ENCODE data around the gene DNM3. TPM values are rescaled to one million over a fixed set of nuclear protein-coding genes. Genes with fewer than 3 reads are reported as not detected.

The DNM3 gene
- total RNA-seq, 1 donor from 2014 or later, result 2.1 TPM

DNA sequence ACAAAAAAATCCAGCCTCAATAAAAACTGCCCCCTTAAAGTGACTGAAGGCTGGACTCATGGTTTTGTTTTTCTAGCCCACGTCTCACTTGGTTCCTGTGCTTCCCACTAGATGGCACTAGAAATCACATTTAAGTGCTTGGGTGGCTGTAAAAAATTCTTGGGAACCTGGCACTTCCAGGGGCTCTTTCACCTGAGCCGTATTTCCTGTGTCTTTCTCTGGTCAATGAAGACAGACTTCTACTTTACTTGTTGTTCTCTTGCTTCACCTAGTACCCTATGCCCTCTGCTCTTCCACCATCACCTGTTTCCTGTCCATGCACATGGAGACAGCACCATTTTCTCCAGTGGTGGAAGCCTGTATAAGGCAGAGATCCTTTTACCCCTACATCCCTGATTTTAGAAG lies 39.8 kb upstream of the DNM3 start:
- DNase-seq (ENCODE audit: extremely low spot score, unreplicated experiment), result no peak
- TF ChIP-seq, protein P1, sequence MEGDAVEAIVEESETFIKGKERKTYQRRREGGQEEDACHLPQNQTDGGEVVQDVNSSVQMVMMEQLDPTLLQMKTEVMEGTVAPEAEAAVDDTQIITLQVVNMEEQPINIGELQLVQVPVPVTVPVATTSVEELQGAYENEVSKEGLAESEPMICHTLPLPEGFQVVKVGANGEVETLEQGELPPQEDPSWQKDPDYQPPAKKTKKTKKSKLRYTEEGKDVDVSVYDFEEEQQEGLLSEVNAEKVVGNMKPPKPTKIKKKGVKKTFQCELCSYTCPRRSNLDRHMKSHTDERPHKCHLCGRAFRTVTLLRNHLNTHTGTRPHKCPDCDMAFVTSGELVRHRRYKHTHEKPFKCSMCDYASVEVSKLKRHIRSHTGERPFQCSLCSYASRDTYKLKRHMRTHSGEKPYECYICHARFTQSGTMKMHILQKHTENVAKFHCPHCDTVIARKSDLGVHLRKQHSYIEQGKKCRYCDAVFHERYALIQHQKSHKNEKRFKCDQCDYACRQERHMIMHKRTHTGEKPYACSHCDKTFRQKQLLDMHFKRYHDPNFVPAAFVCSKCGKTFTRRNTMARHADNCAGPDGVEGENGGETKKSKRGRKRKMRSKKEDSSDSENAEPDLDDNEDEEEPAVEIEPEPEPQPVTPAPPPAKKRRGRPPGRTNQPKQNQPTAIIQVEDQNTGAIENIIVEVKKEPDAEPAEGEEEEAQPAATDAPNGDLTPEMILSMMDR (conservative IDR thresholded peaks at IDR 0.05), result peak; percentile 87
- Mint-ChIP-seq H3K4me3 (no peak overlapping the region), H3K4me1 (ENCODE audit: unreplicated experiment) (peaks cover 9% of the 10 kb centered on the region), H3K27me3 (no peaks in the 10 kb centered on the region), H3K36me3 (no peaks in the 10 kb centered on the region), H3K9me3 (no peaks in the 10 kb centered on the region), H3K27ac (no peak overlapping the region)

DNA sequence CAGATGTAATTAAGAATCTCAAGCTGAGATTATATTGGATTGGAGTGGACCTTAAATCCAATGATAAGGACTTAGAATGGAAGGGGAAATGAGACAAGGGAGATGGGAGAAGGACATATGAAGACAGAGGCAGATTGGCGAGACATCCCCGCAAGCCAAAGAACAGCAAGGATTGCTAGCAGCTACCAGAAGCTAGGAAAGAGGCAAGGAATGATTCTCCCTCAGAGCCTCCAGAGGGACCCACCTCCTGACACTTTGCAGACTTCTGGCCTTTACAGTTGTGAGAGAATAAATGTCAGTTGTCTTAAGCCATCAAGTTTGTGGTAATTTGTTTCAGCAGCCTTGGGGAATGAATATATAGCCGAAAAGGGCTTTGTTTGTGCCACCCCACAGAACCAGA lies 39.1 kb upstream of the DNM3 start:
- H3K27ac Mint-ChIP-seq, result no peak overlapping the region
- H3K27me3 Mint-ChIP-seq, result no peaks in the 10 kb centered on the region
- TF ChIP-seq, protein P1 (conservative IDR thresholded peaks at IDR 0.05), result no peak
- no peak for DNase-seq (ENCODE audit: extremely low spot score, unreplicated experiment)
- no peaks in the 10 kb centered on the region for H3K36me3 Mint-ChIP-seq
- H3K9me3 Mint-ChIP-seq, result no peaks in the 10 kb centered on the region
- H3K4me1 Mint-ChIP-seq (ENCODE audit: unreplicated experiment), result peaks cover 9% of the 10 kb centered on the region
- H3K4me3 Mint-ChIP-seq, result no peak overlapping the region

DNA sequence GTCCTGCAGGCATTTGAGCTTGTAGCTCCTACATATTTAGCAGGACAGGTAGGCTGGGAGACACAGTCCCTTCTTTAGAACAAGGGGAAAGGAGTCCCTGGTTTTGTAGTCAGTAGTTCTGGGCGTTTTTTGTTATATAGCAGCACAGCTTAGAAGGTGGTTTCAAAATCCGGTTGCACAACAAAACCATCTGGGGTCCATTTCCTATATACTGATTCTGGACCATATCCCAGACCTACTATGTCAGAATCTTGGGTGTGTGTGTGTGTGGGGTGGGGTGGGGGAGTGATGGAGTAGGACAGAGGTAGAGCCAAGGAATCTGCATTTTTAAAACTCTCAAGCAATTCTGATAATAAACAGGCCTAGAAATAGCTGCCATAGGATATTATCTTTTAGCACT lies 38.3 kb upstream of the DNM3 start:
- H3K9me3 Mint-ChIP-seq, result no peaks in the 10 kb centered on the region
- H3K4me1 Mint-ChIP-seq (ENCODE audit: unreplicated experiment), result peaks cover 9% of the 10 kb centered on the region
- H3K27me3 Mint-ChIP-seq, result no peaks in the 10 kb centered on the region
- no peak overlapping the region for H3K4me3 Mint-ChIP-seq
- TF ChIP-seq, protein P1 (conservative IDR thresholded peaks at IDR 0.05), result no peak
- no peak for DNase-seq (ENCODE audit: extremely low spot score, unreplicated experiment)
- H3K36me3 Mint-ChIP-seq, result no peaks in the 10 kb centered on the region
- no peak overlapping the region for H3K27ac Mint-ChIP-seq

DNA sequence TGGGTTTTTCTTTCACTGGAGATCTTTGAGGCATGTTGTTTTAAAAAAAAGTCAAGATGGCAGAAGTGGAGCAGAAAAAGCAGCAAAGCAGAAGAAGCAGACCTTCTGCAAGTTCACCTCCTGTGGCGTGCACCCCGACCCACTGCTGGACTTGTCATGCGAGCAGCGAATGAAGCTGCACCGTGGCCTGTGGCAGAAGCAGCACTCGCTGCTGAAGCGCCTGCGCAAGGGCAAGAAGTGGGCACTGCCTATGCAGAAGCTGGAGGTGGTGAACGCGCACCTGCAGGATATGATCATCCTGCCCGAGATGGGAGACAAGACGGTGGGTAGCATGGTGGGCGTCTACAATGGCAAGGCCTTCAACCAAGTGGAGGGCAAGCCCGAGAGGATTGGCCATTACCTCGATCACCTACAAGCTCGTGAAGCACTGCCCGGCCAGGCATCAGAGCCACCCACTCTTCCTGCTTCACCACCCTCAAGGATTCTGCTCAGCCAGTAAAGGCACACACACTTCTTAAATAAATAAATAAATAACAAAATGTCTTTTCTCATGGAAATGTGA lies 37.8 kb upstream of the DNM3 start:
- Mint-ChIP-seq H3K4me1 (ENCODE audit: unreplicated experiment) (peaks cover 9% of the 10 kb centered on the region), H3K27me3 (no peaks in the 10 kb centered on the region), H3K36me3 (no peaks in the 10 kb centered on the region), H3K27ac (no peak overlapping the region), H3K9me3 (no peaks in the 10 kb centered on the region), H3K4me3 (no peak overlapping the region)
- DNase-seq (ENCODE audit: extremely low spot score, unreplicated experiment), result no peak
- TF ChIP-seq, protein P1 (conservative IDR thresholded peaks at IDR 0.05), result no peak

DNA sequence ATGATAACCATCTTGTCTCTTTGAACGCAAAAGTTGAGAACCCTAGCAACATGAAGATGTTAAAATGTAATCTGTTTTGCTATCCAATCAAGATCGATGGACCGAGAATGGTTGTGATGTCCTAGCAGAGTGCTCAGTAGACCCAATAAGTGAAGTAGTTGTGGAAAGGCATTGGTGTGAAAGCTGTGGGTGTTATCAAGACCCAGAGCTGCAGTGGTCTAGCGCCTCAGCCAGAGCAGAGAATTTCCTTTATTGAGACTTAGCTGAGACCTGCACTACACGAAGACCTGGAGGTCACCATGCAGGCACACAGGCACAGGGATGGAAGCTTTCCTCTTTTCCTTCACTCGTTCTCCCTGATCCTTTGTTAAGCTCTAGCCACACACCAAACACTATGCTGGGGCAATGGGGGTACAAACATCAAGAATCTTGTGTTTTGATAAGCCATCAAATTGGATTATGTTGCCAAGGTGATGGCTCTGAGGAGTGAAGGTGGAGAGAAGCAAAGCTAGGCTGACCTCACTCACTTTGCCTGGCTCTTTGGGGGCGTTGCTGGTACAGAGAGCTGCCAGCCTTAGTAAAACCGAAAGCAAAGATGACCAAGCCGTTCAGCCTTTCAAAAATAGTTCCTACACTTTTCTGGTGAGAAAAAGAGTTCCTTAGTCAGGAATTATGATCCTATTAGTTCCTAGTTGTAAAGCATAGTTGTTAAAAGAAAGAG lies 35.7 kb upstream of the DNM3 start:
- DNase-seq (ENCODE audit: extremely low spot score, unreplicated experiment), result no peak
- H3K27ac Mint-ChIP-seq, result no peak overlapping the region
- no peaks in the 10 kb centered on the region for H3K36me3 Mint-ChIP-seq
- TF ChIP-seq, protein P1 (conservative IDR thresholded peaks at IDR 0.05), result no peak
- no peaks in the 10 kb centered on the region for H3K27me3 Mint-ChIP-seq
- peaks cover 9% of the 10 kb centered on the region for H3K4me1 Mint-ChIP-seq (ENCODE audit: unreplicated experiment)
- no peaks in the 10 kb centered on the region for H3K9me3 Mint-ChIP-seq
- H3K4me3 Mint-ChIP-seq, result no peak overlapping the region
